NCI-H2196 (cell line): ENCODE results near the gene CCDC85C.
A peak's percentile ranks its signal among the peaks of the same experiment; 100 is the strongest.

Source experiments
- DNase-seq: peaks from one replicate; lab custom pipeline; 2025; ENCODE audit not compliant: unreplicated experiment; lab: John Stamatoyannopoulos, UW

The CCDC85C gene

DNA sequence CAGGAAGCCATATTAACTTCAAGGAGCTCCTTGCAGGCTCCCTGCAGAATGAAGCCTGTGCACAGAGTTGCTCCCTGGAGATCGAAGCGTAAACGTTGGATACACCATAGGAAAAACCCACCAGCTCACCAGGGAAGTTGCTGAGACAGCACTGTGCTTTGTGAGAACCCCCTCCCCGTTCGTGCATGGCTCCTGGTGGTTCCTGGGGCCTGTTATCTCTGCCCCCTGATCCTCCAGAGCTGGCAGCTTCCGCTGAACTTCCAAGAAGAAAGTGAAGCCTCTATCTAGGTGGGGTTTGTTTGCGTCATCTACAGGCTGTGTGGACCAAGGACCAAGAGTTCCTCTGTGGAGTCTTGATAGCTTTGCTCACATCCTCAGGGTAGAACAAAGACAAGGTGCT lies 2.4 kb upstream of the CCDC85C start:
- DNase-seq = no peak

DNA sequence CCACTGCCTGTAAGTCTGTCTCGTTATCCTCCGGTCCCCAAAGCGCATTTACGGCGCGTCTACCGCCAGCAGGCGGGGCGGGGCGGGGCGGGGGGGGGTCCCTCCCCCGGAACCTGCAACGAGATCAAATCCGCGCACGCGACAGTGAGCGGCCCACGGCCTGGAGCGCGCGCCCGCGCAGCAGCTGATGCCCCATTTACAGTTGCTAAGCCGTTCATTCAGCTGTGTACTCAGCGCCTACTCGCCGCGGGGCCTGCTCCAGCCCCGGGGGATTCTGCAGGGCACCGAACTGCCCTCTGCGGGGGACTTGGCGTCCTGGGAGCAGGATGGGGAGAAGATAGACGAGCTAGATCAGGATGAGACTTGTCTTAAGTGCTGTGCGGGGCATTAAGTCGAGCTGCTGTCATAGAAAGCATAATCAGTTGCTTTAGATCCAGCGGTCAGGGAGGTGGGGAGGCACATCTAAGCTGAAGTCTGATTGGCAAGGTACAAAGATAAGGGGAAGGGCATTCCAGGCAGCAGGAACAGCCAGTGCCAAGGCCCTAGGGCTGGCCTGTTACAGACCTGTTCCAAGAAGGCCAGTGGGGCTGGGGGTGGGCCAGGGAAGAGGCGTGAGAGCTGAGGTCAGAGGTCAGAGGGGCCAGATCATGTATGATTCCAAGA lies 1.4 kb upstream of the CCDC85C start:
- peak; percentile 52 for DNase-seq

DNA sequence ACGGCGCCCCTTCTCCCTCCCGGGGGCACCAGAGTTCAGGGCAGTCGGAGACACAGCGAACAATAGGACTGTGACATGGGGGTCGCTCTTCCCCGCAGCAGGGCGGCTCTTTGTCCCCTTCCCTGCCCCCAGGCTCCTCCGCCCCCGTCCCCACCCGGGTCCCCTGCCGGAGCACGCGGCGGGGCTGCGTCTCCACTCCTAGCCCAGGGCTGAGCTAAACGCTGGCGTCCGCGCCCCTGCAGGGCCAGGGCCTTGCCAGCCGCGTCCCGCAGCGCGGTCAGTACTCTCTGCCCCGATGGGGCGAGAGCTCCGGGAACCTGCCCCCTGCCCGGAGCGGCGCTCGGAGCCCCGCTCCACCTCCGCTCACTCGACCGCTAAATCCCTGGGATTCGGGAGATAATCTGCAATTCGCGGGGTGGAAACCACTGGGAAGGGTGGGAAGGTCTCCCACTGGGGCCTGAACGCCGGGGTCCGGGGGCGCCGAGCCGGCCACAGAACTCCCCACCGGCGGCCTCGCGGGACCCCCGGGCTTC lies 825 bp upstream of the CCDC85C start:
- DNase-seq = no peak

GRCh38 chr14:99604278-99604765 lies 315 bp upstream of the CCDC85C start:
- peak; percentile 84 for DNase-seq

DNA sequence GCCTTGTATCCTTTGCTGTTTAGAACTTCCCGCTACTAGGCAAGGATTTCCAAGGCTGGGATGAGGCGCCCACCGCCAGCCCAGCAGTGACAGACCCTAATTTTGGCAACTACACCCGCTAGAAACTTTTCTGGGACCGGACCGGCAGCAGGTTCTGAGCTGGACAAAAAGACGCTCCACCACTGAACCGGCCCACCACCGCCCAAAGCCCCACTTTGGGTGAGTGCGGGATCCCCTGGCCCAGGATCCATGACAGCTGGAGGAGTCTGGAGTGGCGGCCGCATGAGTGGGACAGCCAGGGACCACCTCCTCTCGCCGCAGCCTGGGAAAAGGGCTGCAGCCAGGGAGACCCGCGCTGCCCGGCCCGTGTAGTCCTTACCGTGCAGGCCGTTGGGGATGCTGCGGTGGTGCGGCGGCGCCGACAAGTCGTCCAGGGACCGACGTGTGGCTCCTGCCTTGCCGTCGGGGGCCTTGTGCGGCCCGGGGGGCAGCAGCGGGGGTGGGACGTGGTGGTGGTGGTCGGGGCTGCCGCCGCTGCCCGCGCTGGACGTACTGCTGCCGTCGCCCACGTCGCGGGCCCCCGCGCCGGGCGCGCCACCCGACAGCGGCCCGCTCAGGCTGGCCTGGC lies 1.1 kb downstream of the CCDC85C start:
- DNase-seq = no peak

DNA sequence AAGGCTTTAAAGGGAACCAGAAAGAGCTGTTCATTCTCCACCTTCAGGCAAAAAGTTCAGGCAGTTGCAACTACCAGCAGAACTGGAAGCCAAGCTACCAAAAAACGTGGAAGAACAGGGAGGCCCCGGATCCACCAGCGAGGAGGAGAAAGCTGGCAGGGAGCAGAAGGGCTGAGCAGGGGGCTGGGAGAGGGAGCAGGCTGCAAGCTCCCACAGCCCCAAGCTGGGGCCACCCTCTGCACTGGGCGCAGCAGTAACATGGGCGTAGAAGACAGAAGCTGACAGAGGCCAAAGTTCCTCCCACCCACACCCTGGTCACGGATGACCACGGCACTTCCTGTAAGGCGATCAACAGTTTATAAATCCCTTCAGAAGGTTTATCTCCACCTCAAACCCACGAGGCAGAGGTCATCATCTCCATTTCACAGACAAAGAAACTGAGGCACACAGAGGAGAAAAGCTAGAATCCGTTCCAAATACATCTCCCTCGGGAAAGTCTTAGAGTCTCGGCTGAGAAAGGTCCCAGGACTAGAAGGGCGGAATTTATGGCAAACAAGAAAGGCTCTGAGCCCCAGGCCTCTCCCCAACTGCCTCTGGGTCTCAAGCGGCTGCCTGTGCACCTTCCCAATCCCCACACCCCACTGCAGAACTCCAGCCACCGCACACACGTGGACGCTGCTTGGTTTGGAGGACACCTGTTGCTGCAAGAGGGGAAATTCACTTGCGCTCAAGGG lies 1.8 kb downstream of the CCDC85C start:
- no peak for DNase-seq

- DNase-seq = no peak
These were observed 2.6 kb downstream of the CCDC85C start for GRCh38 chr14:99601361-99601831.

DNA sequence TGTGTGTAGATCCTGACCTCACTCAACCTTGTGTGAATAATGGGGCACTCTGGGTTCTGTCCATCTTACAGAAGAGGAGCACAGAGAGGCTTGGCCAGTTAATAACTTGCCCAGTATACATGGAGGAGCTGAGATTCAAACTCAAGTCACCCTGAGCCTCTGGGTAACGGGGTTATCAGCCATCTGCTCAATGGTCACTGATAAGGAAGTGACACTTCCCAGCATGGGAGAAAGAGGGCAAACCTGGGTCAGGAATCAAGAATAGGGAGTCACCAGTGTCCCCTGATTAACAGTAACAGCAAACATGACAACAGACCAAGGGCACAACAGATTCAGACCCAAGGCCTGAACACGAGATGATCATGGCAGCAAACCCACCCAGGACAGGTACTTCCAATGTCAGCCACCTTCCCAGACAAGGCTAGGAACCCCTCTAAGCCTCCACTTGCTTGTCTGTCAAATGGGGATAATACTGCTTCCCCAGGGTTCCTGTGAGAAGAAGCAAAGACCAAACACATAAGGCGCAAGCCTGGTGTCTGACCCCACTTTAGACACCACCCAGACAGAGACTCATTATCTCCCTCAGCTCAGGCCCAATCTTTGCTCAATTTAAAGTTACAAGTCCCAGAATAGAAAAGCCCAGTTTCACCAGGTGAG lies 3.6 kb downstream of the CCDC85C start:
- DNase-seq = no peak

- no peak for DNase-seq
These were observed 4.6 kb downstream of the CCDC85C start for GRCh38 chr14:99599393-99599792.

DNA sequence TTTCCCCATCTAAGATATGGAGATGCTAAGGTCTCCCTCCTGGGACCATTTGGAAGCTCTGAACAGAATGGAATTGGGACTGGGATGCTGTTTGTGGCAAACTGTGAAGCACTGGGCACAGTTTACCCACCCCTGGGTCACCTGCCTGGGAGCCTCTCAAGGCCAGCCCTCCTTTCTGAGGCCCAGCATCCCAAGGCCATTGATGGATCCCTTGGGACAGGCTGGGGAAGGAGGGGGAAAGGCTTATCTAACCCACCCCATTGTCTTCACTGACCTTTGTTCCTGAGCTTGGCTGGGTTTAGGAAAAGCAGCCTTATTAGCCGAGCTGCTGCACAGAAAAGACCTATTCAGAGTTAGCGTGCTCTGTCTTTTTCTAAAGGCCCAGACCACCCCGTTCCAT lies 5.2 kb downstream of the CCDC85C start:
- no peak for DNase-seq

GRCh38 chr14:99597911-99598600 lies 6.0 kb downstream of the CCDC85C start:
- no peak for DNase-seq

DNA sequence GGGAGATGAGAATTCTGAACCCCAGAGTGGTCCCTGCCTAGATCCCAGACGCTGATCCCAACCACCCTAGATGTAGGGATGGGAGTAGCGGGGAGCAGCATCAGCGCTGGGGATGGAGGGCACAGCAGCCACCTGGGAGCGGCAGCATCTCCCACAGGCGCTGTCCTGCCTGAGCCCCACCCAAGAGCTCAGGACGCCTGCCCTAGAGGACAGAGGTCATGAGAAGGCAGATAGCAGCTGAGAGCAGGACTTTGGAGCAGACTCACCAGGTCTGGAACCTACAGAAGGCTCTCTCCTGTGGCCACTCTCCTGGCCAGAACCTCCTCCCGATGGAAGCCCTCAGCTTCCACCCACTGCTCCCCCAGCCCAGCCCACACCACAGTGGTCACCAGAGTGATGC lies 7.2 kb downstream of the CCDC85C start:
- no peak for DNase-seq

- no peak for DNase-seq
These were observed 7.9 kb downstream of the CCDC85C start for GRCh38 chr14:99596071-99596627.

- no peak for DNase-seq
These were observed 8.5 kb downstream of the CCDC85C start for GRCh38 chr14:99595524-99595923.

- no peak for DNase-seq
These were observed 9.0 kb downstream of the CCDC85C start for GRCh38 chr14:99595034-99595433.

DNA sequence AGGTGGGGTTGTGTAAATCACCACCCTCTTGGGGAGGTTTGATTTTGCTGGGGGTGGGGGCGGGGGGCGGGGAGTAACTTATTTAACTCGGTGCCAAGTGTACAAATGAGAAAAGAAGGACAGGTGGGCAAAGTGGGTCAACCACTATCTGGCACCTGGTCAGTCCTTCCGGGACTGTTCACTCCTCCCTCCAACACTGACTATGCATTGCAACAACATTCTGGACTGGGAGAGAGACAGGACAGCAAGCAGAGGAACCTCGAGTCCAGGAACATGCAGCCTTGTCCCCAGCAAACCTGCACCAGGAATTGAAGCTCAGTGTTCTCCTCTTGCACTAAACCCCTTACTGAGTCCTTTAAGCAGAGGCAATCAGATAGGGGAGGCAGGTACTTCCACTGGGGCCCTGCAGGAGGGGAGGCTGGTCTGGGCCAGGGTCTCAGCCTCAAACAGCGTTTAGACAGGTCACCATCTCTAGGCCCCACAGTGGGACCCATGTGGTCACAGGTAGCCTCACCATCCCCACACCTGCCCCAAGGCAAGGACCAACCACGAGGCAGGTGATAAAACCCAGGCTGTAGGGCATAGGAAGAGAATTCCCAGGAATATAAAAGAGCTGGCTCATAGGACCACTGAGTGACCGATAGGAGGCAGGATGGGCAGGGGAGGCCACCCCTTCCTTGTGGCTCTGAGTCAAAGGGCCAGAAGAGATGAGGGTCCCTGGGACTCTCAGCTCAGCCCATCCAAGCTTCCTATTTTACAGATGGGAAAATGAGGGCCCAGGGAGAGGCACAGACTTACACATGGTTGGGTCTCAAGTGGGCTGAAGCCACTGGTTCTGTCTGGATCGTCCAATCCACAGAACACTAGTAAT lies 9.8 kb downstream of the CCDC85C start:
- DNase-seq = no peak

DNA sequence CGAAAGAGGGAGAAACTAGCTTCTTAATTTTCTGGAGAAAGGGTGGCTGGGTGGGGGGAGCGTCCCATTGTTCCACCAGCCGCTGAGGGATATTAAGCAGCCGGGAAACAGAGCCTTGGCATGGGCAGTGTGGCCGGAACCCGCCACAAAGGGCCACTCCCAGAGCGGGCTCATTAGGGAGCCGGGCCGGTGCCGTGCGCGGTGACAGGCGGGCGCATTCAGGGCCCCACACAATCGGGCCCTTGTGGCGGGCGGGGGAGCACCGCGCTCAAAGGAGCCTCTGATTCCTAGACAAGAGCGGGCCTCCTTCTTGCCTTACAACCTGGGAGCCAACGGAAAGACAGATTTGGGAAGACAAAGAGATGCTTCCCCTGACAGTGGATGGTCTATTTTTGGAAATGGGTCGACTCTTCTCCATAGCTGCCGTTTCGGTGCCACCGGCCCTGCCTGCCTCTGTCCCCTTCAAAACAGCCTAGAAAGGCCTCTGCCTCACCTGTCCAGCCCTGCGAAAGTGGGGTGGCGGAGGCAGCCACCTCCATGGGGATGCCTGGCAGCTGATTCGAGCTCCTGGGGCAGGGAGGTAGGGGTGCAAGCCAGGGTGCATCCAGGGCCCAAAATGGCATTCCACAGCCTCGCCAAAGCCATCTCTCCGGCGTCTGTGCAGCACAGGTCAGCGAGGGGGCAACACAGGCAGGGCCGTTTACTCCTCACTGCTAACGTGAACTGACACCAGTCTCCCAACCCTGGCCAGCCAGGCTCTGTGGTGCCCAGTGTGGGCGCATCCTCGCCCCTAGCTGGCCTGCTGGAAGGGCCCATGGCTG lies 10.9 kb downstream of the CCDC85C start:
- no peak for DNase-seq

GRCh38 chr14:99592394-99592793 lies 11.6 kb downstream of the CCDC85C start:
- no peak for DNase-seq
